Smooth muscle cell (in vitro differentiated cells): ENCODE measurements around the gene GALNT2. TPM values are rescaled to one million over a fixed set of nuclear protein-coding genes. Genes with fewer than 3 reads are reported as not detected.

Experiments
- DNase-seq: peaks from one replicate; lab custom pipeline; 2025; ENCODE audit not compliant: unreplicated experiment; lab: John Stamatoyannopoulos, UW
- H2AFZ ChIP-seq: fragments of 200-600 bp; sonication (generic); 2 replicates; pipeline ENCODE4 v1.6.0; 2016; ENCODE audit warnings: antibody characterized with exemption, low read depth, mild to moderate bottlenecking
- H3F3A ChIP-seq: fragments of 200-600 bp; sonication (generic); 2 replicates; pipeline ENCODE4 v1.6.0; 2017; ENCODE audit warnings: antibody characterized with exemption, low read depth
- H3K27ac ChIP-seq: fragments of 200-600 bp; sonication (generic); 2 replicates; pipeline ENCODE4 v1.5.1; 2016; ENCODE audit warnings: low read depth, mild to moderate bottlenecking
- H3K27me3 ChIP-seq: fragments of 200-600 bp; sonication (generic); 2 replicates; pipeline ENCODE4 v1.6.1; 2016; ENCODE audit warnings: low read depth, mild to moderate bottlenecking
- H3K36me3 ChIP-seq: fragments of 200-600 bp; sonication (generic); 2 replicates; pipeline ENCODE4 v1.5.1; 2016; ENCODE audit warnings: low read depth
- H3K4me1 ChIP-seq: fragments of 200-600 bp; sonication (generic); 2 replicates; pipeline ENCODE4 v1.5.1; 2016; ENCODE audit warnings: low read depth
- H3K4me2 ChIP-seq: fragments of 200-600 bp; sonication (generic); 2 replicates; pipeline ENCODE4 v1.6.0; 2016; ENCODE audit warnings: mild to moderate bottlenecking
- H3K4me3 ChIP-seq: fragments of 200-600 bp; sonication (generic); 2 replicates; pipeline ENCODE4 v1.5.1; 2016; ENCODE audit warnings: mild to moderate bottlenecking
- H3K79me2 ChIP-seq: fragments of 200-600 bp; sonication (generic); 2 replicates; pipeline ENCODE4 v1.6.0; 2016; ENCODE audit warnings: low read depth, mild to moderate bottlenecking
- H3K9ac ChIP-seq: fragments of 200-600 bp; sonication (generic); 2 replicates; pipeline ENCODE4 v1.6.0; 2016; ENCODE audit warnings: low read depth
- H3K9me3 ChIP-seq: fragments of 200-600 bp; sonication (generic); replicated peaks from 2 replicates; pipeline ENCODE4 v1.5.1; 2016; ENCODE audit warnings: low read depth
- H4K20me1 ChIP-seq: fragments of 200-600 bp; sonication (generic); 2 replicates; pipeline ENCODE4 v1.6.0; 2016; ENCODE audit warnings: low read depth
- CTCF ChIP-seq: fragments of 200-600 bp; sonication (generic); IDR thresholded peaks from 2 replicates; pipeline ENCODE4 v1.5.1; 2017; ENCODE audit warnings: borderline replicate concordance, mild to moderate bottlenecking, antibody characterized with exemption; ENCODE audit not compliant: insufficient read depth, poor library complexity, severe bottlenecking
- whole genome bisulfite sequencing: methylation state at CpG from one replicate; pipeline ENCODE4 v1.1.7; 2016; ENCODE audit warnings: low lambda C conversion rate; 5-methylcytosine and 5-hydroxymethylcytosine counted together
- polyA plus RNA-seq: library from polyadenylated mRNA; unstranded; fragments of >200 nt; fragmentation: Nextera tagmentation; extraction: Ambion mirVana; gene quantifications from 2 replicates; pipeline ENCODE4 v1.2.1, GENCODE V29; 2016
- total RNA-seq: library from RNA; depleted of rRNA; stranded (reverse); fragments of >200 nt; gene quantifications from 2 replicates; pipeline ENCODE4 v1.2.3, GENCODE V29; 2014

The GALNT2 gene
- total and polyA plus RNA-seq, 2 experiments from 2014 or later: 76.4 to 152 TPM

GRCh38 chr1:230104395-230105244 lies 37.6 kb downstream of the GALNT2 start:
- no peak overlapping the region for H2AFZ ChIP-seq
- peaks cover 34% of the 10 kb centered on the region for H3K4me1 ChIP-seq
- H3K4me3 ChIP-seq: no peak overlapping the region
- no peaks in the 10 kb centered on the region for H3K36me3 ChIP-seq
- peak; percentile 64 for DNase-seq
- peaks cover 60% of the 10 kb centered on the region for H3K79me2 ChIP-seq
- H3K27ac ChIP-seq: peak overlapping the region; percentile 87
- peaks cover 85% of the 10 kb centered on the region for H4K20me1 ChIP-seq
- H3K4me2 ChIP-seq: peak overlapping the region; percentile 73
- no peaks in the 10 kb centered on the region for H3K9me3 ChIP-seq
- H3F3A ChIP-seq: peaks cover 21% of the 10 kb centered on the region
- H3K9ac ChIP-seq: peak overlapping the region; percentile 50
- WGBS: 18% methylated on average over 19 of the region's 19 CpGs
- H3K27me3 ChIP-seq: no peaks in the 10 kb centered on the region
- TF ChIP-seq CTCF: no peak

- Histone ChIP-seq H3K9ac (peak overlapping the region; percentile 50), H3K27ac (peak overlapping the region; percentile 87), H3K79me2 (peaks cover 62% of the 10 kb centered on the region), H3K9me3 (no peaks in the 10 kb centered on the region), H3K4me1 (peaks cover 40% of the 10 kb centered on the region), H3K4me2 (peak overlapping the region; percentile 66), H3K27me3 (no peaks in the 10 kb centered on the region), H4K20me1 (peaks cover 89% of the 10 kb centered on the region), H3F3A (peaks cover 21% of the 10 kb centered on the region), H2AFZ (no peak overlapping the region), H3K36me3 (no peaks in the 10 kb centered on the region), H3K4me3 (no peak overlapping the region)
- no peak for DNase-seq
- WGBS: 77% methylated on average over 12 of the region's 12 CpGs
- TF ChIP-seq CTCF: no peak
Measured at GRCh38 chr1:230105245-230105753, 38.3 kb downstream of the GALNT2 start.

- Histone ChIP-seq H3K4me2 (peak overlapping the region; percentile 66), H3K79me2 (peaks cover 62% of the 10 kb centered on the region), H3K4me1 (peaks cover 44% of the 10 kb centered on the region), H3K27ac (peak overlapping the region; percentile 87), H3K9ac (peak overlapping the region; percentile 50), H3K27me3 (no peaks in the 10 kb centered on the region), H3F3A (peaks cover 21% of the 10 kb centered on the region), H2AFZ (no peak overlapping the region), H4K20me1 (peaks cover 93% of the 10 kb centered on the region), H3K4me3 (no peak overlapping the region), H3K36me3 (no peaks in the 10 kb centered on the region), H3K9me3 (no peaks in the 10 kb centered on the region)
- TF ChIP-seq CTCF: no peak
- DNase-seq: no peak
- WGBS: 55% methylated on average over 10 of the region's 10 CpGs
Measured at GRCh38 chr1:230105754-230106625, 39.0 kb downstream of the GALNT2 start.
